KOPT-K1 (cell line): ENCODE measurements around the gene MAFG.
A peak's percentile ranks its signal among the peaks of the same experiment; 100 is the strongest.

Source experiments
- H3K27ac ChIP-seq: fragments of 200-600 bp; sonication (generic); 2 replicates; pipeline ENCODE4 v1.5.1; 2016; ENCODE audit warnings: antibody characterized with exemption, mild to moderate bottlenecking, low read depth, low read length; ENCODE audit not compliant: poor library complexity, severe bottlenecking
- H3K36me3 ChIP-seq: fragments of 200-600 bp; sonication (generic); 2 replicates; pipeline ENCODE4 v1.5.1; 2017; ENCODE audit warnings: antibody characterized with exemption, mild to moderate bottlenecking, low read length, moderate library complexity; ENCODE audit not compliant: insufficient read depth
- H3K9me3 ChIP-seq: fragments of 200-600 bp; sonication (generic); 2 replicates; pipeline ENCODE4 v1.5.1; 2017; ENCODE audit warnings: antibody characterized with exemption, low read length, mild to moderate bottlenecking; ENCODE audit not compliant: insufficient read depth, poor library complexity, severe bottlenecking

MAFG gene

DNA sequence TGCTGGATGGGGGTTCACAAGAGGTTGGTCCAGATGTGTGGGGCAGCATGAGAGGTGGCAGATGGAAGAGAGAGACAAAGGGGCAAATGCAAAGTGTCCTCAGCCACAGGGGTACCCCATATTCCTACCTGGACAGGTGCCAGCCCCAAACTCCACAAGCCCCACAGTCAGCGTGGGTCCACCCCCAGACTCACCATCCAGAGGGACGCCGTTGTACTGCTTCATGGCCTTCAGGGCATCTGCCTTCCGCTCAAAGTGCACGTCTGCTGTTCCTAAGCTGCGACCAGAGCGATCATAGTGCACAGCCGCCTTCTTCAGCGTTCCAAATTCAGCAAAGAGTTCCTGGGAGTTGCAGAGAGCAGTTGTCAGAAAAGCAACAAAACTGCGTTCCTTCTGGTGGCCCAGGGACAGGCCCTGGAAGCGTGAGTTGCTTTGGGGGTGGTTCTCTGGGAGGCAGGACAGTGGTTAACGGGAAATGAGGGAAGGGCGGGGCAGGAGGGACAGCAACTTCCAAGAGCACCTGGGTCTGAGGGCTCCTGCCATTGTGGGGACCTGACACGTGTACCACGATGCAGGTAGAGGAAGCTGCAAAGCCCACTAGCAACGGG lies 38.4 kb downstream of the MAFG start:
- Histone ChIP-seq H3K36me3 (peaks cover 66% of the 10 kb centered on the region), H3K27ac (no peak overlapping the region), H3K9me3 (no peaks in the 10 kb centered on the region)

DNA sequence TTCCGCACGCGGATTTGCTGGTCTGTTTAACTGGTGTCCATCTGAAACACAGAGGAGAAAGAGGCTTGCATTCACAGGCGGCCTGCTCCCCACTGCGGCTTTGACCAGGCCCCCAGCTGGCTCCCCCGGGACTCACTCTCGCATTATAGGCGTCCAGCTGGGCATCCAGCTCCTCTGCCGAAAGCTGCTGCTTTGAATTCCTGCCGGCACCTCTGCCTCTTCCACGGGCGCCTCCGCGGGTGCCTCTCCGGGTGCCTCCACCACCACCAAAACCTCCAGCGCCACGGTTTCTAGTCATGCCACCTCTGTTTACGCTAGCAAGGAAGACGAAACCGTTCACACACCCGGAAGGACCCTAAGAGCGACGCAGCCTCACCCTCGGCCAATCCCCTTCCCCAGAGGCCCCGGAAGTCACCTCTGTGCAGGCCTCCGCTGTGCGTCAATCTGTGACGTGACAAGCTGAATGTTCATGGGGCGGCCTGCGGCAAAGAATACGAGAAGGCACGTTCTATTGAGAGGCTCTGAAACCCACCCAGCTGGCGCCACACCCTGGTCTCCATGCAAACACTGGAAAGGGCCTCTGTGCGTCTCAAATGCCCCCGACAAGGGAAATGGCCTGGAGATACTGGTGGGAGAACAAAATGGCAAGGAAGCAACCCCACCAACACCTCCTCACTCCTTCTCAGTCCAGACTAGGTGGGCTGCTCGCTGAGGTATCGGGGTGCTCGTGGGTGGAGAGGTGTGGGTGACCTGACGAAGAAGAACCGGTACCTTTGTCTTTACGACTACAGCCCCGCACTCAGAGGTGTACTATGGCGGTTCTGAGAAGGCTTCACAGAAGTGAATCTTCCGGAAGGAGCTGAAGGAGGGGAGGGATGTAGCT lies 39.2 kb downstream of the MAFG start:
- Histone ChIP-seq H3K36me3 (peaks cover 74% of the 10 kb centered on the region), H3K27ac (no peak overlapping the region), H3K9me3 (no peaks in the 10 kb centered on the region)

DNA sequence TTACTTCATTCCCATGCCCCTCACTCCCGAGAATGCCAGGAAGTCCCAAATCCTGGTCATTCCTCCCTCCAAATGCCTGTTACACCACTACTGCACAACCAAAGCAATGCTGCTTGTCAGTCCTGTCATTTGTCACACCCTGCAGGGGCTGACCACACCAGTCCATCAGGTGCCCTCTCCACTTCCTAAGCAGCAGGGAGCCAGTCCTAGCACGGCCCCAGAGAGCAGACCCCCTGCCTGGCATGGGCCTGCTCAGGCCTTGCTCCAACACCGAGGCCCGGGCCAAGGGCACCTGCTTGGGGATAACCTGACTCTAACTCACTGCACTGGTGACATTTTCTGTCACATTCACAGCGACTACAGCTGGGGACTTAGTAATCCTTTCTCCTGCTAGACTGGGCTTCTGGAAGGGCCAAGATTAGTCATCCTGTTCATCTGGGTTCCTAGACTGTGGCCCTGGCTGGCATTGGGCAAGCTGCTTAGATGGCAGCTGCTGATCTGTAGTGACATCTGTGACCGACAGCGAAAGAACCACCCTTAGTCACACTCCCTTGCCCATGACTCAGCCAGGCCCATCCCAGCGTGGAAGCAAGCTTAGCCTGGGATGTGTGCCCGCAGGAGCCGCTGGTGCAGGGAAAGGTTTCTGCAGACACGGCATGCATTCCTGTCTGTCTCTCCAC lies 41.5 kb downstream of the MAFG start:
- Histone ChIP-seq H3K27ac (no peak overlapping the region), H3K36me3 (peaks cover 97% of the 10 kb centered on the region), H3K9me3 (no peaks in the 10 kb centered on the region)

DNA sequence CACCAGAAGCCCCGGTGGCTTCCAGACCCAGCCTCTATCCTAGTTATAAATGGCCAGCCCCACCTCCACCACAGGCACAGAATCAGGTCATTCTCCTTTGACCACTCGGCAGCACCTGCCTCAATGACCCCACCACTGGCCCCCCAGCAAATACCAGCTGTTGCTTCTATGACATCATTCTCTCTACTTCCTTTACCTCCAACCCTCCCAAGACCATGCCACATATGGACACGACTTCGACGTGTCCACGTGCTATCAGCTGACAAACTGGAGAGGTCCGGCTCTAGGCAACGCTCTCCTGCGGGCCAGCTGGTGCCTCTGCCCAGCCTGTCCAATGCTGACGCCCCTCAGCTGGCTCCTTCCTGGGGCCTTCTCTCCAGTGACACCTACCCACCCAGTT lies 42.1 kb downstream of the MAFG start:
- peaks cover 100% of the 10 kb centered on the region for H3K36me3 ChIP-seq
- no peaks in the 10 kb centered on the region for H3K9me3 ChIP-seq
- H3K27ac ChIP-seq = no peak overlapping the region

DNA sequence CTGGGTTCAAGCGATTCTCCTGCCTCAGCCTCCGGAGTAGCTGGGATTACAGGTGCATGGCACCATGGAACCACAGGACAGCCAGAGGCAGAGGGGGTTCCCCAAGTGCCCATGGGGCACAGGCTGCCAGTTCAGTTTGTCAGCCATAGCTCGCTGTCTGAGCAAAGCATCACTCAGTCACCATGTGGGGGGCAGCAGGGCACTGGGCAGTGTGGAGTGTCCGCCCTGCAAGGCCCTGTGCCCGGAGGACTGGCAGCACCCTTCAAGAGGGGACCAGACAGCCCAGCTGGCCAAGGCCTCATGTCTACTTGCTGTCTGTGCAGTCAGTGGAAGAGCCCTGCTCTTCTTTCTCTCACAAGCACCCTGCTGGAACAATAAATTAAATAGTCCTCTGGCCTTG lies 42.6 kb downstream of the MAFG start:
- no peak overlapping the region for H3K27ac ChIP-seq
- peaks cover 100% of the 10 kb centered on the region for H3K36me3 ChIP-seq
- no peaks in the 10 kb centered on the region for H3K9me3 ChIP-seq

GRCh38 chr17:81884520-81884919 lies 43.0 kb downstream of the MAFG start:
- Histone ChIP-seq H3K9me3 (no peaks in the 10 kb centered on the region), H3K27ac (no peak overlapping the region), H3K36me3 (peaks cover 100% of the 10 kb centered on the region)

- H3K27ac ChIP-seq = no peak overlapping the region
- H3K36me3 ChIP-seq = peaks cover 77% of the 10 kb centered on the region
These were observed 48.4 kb downstream of the MAFG start for GRCh38 chr17:81879121-81879520.

DNA sequence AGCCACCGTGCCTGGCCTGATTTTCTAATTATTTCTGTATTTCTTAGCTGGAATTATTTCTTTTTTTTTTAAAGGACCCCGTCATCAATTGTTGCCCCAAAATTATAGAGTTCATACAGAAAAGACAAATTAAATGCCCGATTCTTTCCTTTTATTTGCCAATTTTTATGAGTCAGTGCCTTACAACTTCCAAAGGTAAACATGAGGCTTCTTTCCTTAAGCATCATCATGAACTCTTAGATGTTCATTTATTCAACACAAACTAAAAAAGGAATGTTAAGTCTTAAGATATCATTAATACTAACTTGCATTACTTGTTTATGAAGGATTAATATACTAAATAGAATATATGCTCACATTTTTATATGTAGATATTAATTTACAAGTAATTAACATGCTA lies 49.2 kb downstream of the MAFG start:
- H3K36me3 ChIP-seq = peaks cover 68% of the 10 kb centered on the region
- H3K9me3 ChIP-seq = no peaks in the 10 kb centered on the region
- H3K27ac ChIP-seq = no peak overlapping the region

More at GRCh38 chr17:81879121-81879520, 48.4 kb downstream of the MAFG start:
- no peaks in the 10 kb centered on the region for H3K9me3 ChIP-seq

- Histone ChIP-seq H3K36me3 (peaks cover 61% of the 10 kb centered on the region), H3K27ac (no peak overlapping the region), H3K9me3 (no peaks in the 10 kb centered on the region)
These were observed 50.0 kb downstream of the MAFG start for GRCh38 chr17:81877569-81877968.

DNA sequence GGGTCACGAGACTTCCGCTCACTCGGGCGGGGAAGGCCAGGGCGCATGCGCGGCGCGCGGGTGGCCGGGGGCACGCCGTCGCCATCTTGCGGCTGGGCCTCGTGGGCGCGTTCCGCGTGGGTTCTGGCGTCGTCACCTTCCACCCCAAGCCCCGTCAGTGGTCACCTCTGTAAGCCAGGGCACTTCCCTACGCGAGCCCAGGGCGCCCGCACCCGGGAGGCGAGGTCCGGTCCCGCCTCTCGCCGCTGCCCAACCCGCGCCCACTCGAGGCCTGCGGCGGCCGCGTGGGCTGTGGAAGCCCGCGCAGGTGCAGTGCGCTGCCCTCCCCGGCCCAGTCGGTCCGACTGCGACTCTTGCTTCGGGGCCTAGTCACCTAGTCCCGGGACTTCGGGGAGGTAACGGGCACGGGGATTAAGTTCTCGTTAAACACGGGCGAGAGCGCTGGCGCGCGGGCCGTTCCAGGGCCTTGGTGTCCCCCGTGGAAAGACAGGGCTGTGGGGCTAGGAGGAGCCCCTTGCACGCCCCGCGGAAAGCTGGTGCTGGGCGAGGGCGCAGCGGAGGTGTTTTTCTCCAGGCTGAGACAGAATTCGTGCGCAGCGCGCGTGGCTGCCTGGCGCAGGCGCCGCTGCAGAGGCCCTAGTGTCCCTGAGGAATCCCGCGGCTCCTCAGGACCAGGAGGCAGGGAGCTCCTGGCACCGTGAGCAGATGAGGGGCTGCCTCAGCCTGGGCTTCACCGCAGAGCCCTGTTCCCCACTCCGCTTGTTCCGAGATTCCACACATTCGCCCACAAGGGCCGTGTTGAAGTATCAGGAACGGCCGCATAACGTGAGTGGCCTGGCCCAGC lies 55.9 kb downstream of the MAFG start:
- Histone ChIP-seq H3K9me3 (no peaks in the 10 kb centered on the region), H3K36me3 (peaks cover 40% of the 10 kb centered on the region), H3K27ac (peak overlapping the region; percentile 98)

DNA sequence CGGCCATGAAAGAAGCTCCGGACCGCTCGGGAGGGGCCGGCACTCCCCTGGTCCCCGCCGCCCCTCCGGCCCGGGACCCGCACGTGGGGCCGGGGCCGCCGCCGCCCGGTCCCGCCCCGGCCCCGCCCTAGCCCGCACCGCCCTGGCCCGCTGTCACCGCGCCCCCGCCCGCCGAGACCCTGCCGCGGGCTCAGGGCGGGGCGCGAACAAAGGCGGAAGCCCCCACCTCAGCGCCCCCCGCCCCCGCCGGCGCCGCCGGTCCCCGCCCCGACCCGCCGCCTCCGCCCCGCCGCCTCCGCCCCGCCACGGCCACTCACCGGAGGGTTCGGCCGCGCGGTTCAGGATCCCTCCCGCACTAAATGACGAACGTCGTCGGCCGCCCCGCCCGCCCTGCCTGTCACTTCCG lies 56.6 kb downstream of the MAFG start, which contains the start of gene ARHGDIA:
Gene ARHGDIA (minus strand): TSS at position 357 of the 406 bp plus-strand sequence. CDS start 1,407 bp downstream, outside the sequence.
- Histone ChIP-seq H3K9me3 (no peaks in the 10 kb centered on the region), H3K27ac (peak within 1 kb of the TSS; percentile 98), H3K36me3 (peaks cover 45% of the 10 kb centered on the region)

DNA sequence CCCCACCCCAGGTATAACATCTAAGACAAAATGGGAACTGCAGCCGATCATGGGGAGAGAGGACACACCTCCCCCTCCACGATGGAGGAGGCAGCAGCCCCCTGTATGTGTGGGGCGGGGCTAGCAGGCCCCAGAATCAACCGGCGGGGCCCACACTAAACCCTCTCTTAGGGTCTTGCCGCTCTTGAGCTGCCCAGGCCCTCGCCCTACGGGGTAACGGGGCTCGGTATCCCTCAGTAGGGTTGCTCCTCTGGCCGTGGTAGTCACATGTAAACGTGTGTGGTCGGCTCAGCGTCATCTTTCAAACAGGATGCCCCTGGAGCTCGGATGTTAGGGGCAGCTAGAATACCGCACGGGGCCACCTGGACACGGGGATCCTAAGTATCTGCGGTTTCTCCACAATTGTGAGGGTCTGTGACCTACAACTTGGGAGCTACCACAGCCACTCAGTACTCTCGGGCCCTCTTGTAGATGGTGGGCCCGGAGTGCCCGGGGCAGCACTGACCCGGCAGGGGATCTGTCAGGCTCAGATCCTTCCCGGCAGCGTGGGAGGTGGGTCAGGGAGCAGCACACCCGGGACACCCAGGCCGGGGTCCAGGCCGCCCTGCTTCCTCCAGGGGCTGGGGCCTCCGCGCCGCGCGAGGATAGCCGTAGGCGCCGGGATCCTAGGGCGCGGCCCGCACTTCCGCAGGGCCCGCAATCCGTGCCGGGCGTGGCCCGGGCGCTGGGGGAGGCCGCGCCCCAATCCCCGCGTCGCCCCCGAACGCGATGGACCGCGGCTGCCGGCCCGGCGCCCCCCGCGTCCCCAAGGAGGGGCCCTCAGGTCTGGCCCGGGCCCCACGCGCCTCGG lies 57.2 kb downstream of the MAFG start:
- Histone ChIP-seq H3K9me3 (no peaks in the 10 kb centered on the region), H3K27ac (peak overlapping the region; percentile 98), H3K36me3 (peaks cover 51% of the 10 kb centered on the region)

- no peaks in the 10 kb centered on the region for H3K9me3 ChIP-seq
- peak overlapping the region; percentile 98 for H3K27ac ChIP-seq
- peaks cover 60% of the 10 kb centered on the region for H3K36me3 ChIP-seq
These were observed 58.1 kb downstream of the MAFG start for GRCh38 chr17:81869221-81870130.
